Endothelial cell of umbilical vein (primary cell): ENCODE data around the gene GSTM4.

ENCODE experiments used
- CTCF ChIP-seq, 2 donors: IDR thresholded peaks; 1 replicate in 1 of 2; 2 replicates in 1 of 2; pipeline ENCODE4 v1.5.1; 2011; ENCODE audit warnings: low read length in 2 of 2, mild to moderate bottlenecking in 2 of 2, moderate library complexity in 2 of 2, control low read depth in 1 of 2, inconsistent platforms in 1 of 2, low read depth in 1 of 2; ENCODE audit not compliant: insufficient read depth in 1 of 2; ENCODE audit errors: extremely low read depth in 1 of 2
- EZH2 ChIP-seq: IDR thresholded peaks from 2 replicates; pipeline ENCODE4 v1.6.1; 2012; ENCODE audit warnings: borderline replicate concordance, low read depth, mild to moderate bottlenecking, moderate library complexity, low read length, inconsistent platforms; ENCODE audit not compliant: severe bottlenecking
- POLR2A ChIP-seq: IDR thresholded peaks from 2 replicates; pipeline ENCODE4 v1.6.1; 2012; ENCODE audit warnings: low read depth, mild to moderate bottlenecking, control low read depth, low read length
- POLR2AphosphoS5 ChIP-seq: IDR thresholded peaks from 2 replicates; pipeline ENCODE4 v1.6.1; 2012; ENCODE audit warnings: low read depth, mild to moderate bottlenecking, control low read depth, low read length, moderate library complexity; ENCODE audit not compliant: insufficient read depth

DNA sequence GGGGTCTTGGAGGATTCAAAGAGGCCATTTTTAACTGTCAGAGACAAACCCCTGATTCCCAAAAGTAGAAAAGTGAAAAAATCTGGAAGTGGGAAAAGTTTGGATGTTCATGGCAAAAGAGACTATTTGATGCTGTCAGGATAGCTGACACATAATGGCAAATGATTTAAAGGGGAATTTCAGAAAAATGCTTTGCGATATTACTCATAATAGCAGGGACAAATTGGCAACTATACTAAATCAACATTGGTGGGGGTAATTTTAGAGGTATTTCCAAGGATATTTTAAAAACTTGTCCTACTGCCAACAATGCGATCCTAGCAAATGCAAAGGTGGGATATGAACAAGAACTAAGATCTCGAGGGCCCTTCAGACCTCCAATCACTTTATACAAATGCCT lies 5.3 kb upstream of the GSTM4 start:
- TF ChIP-seq CTCF (IDR thresholded peaks at IDR 0.05; ENCODE audit: extremely low read depth in 1 of 2, insufficient read depth in 1 of 2, low read depth in 1 of 2, low read length in 2 of 2) (no peak), POLR2A (no peak), EZH2 (no peak), POLR2AphosphoS5 (no peak)
